HG03159 (cell line): Measurements from ENCODE around the gene CLGN.

Source experiments
- ATAC-seq: cut with Tn5 transposase; IDR thresholded peaks from one replicate; pipeline ENCODE4 v1.9.1; 2021; ENCODE audit warnings: mild to moderate bottlenecking, moderate library complexity; ENCODE audit not compliant: unreplicated experiment

CLGN gene

GRCh38 chr4:140342620-140343019 is 84.8 kb downstream of the CLGN start:
- ATAC-seq, result no peak
